HG03342 (cell line): ENCODE measurements around the gene RPLP2.

Experiments used
- ATAC-seq: cut with Tn5 transposase; IDR thresholded peaks from one replicate; pipeline ENCODE4 v1.9.1; 2021; ENCODE audit warnings: mild to moderate bottlenecking, moderate library complexity; ENCODE audit not compliant: unreplicated experiment

RPLP2 gene

DNA sequence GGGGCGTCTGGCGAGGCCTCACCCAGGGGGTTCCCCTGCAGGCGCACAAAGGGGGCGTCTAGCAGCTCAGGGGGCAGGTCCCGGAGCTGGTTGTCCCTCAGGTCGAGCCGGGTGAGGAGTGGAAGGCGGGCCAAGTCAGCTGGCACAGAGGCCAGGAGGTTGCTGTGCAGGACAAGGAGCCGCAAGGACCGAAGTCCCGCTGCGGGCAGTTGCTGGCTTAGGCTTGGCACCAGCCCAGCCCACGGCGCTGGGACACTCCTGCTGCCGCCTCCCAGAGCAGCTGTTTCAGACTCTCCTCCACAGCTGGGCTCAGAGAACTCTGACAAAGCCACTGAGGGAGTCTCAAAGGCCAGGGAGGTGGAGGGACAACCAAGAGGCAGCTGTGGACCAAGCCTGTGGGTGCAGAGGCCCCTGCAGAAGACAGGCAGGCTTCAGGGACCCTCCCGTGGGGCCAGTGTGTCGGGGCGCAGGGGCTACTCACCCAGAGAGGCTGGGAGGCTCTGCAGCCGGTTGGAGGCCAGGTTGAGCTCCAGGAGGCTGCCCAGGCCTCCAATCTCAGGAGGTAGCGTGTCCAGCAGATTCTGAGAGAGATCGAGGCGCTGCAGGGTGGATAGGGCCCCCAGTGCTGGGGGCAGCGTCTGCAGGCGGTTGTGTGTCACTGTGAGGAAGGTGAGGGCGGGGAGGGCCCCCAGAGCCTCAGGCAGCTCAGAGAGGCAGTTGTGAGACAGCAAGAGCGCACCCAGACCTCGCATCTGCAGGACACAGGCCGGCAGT is 6.9 kb upstream of the RPLP2 start:
- ATAC-seq: no peak

DNA sequence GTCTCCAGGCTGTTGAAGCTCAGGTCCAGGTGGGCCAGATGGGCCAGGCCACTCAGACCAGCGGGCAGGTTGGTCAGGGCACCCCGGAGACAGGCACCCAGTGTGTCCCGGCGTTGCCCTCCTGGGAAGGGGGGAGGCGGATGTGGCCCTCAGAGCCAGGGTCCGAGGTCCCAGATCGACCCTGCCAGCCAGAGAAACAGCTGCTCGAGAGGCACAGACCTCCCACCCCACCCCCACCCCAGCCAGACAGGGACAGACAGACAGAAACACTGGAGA is 6.4 kb upstream of the RPLP2 start:
- ATAC-seq: no peak

DNA sequence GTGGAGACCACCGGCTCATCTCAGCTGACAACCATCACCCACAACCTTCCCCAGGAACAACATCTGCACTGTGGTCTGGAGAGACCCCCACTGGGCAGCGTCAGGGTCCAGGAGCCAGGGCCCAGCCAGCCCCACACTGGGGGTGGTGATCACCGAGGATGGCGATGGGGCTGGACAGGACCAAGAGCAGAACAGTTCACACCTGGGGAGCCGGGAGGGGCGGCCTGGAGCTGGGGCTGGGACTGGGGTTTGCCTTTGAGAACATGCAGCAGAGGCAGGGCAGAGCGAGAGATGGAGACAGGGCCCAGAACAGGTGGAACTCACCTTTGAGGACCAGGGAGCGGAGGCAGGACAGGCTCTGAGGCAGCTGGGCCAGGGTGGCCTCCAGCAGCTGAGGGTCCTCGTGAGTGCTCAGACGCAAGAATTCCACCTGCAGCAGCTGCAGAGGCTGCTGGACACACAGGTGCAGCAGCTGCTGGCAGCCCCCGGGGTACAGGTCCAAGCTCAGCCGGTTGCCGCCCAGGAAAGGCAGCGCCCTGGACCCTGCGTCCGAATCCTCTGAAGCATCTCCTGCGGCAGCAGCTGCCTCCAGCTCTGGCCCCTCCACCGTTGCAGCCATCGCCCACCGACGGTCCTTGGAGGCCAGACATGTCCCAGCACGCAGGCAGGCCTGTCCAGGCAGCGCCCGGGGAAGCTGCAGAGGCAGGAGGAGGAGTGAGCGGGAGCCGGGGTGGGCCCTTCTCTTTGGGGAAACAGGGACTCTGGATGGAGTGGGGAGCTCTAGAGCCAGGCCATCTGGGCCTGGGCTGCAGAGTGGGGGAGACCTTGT is 5.8 kb upstream of the RPLP2 start:
- no peak for ATAC-seq

DNA sequence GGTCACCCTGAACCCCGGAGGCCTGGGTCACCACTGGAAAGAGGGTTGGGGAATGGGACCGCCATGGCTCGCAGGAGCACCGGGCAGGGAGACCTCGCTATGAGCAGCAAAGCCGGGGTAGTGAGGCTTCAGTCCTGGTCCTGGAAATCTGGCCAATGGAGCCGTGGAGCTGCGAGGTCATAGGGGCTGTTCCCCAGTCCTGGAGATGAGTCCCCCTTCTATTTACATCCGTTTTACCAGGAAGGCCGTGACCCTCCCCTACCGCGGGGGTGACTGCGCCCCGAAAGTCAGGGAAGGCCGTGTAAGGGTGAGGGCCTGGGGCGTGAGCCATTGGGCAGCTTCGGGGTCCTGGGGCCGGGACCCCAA is 5.2 kb upstream of the RPLP2 start:
- ATAC-seq: no peak

DNA sequence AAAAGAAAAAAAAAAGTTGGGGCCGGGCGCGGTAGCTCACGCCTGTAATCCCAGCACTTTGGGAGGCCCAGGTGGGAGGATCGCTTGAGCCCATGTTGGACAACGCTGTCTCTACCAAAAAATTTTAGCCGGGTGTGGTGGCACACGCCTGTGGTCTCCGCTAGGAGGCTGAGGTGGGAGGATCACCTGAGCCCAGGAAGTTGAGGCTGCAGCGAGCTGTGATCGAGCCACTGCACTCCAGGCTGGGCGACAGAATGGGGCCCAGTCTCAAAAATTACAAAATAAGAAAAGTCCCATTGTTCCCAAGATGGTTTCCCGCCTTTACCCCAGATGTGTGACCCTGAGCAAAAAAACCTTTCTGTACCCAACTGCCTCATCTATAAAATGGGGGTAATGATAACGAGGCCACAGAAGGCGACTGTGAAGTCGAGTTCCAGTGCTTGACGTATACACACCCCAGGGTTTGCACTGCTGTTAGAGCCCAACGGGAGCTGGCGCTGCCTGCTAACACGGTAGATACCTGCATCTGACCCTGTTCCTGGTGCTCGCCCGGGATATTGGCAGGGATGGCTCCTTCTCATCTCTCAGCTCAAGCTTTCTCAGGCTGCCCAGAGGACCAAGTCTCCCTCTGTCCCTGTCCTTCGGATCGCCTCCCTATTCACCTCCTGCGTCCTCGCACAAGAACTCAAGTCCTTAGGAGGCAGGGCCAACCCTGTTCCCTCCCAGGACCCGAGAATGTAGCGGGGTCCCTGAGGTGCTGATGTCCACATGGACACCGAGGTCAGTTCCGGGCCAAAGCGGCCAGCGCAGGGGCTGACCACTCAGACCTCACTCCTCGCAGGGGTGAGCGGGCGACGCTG is 1.1 kb upstream of the RPLP2 start:
- ATAC-seq: no peak

DNA sequence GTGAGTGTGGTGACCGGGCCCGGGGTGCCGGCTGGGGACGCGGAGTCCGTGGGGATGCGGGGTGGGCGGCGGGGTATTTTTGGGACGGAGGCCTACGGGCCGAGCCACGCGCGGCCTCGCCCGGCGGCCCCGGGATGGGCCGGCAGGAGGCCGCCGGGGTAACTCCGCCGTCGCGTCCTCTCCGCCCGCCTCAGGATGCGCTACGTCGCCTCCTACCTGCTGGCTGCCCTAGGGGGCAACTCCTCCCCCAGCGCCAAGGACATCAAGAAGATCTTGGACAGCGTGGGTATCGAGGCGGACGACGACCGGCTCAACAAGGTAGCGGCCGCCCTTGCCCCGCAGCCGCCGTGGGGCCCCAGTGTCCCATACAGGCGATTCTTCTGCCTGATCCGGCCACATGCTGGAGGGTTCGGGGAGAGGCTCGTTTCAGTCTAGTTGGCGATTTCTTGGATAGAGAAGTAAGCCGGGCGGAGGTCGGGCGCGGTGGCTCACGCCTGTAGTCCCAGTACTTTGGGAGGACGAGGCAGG is 337 bp downstream of the RPLP2 start:
- ATAC-seq: no peak

DNA sequence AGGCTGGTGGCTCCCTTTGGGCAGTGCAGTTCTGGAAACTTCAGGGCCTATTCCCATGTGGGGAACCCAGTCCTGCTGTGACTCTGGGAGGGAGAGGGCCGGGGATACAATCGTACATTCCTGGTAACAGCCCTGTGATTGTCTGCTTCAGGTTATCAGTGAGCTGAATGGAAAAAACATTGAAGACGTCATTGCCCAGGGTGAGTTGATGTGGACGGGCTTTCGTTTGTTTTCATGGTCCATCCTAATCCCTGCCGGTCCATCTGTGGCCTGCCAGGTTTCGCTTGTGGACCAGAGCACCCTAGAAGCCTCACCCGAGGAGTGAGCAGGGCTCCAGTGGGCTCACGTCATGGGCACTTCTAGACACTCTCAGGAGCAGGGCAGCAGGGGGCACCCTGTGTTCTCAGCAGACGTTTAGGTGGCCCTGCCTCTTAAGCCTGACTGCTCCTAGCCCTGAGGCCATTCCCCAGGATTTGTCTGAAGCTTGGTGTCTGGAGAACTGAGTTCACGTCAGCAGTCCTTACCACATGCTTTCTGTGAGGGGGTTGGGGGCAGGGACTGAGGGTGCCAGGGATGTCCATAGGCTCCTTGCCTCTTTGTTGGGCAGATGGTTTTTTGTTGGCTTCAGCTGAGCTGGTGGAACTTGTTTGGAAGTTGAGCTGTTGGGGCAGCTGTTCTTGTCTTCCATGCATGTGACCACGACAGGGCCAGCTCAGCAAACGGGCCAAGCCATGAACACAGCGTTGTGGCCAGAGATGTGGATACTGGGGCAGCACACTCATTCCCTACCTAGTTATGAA is 1.9 kb downstream of the RPLP2 start:
- no peak for ATAC-seq

DNA sequence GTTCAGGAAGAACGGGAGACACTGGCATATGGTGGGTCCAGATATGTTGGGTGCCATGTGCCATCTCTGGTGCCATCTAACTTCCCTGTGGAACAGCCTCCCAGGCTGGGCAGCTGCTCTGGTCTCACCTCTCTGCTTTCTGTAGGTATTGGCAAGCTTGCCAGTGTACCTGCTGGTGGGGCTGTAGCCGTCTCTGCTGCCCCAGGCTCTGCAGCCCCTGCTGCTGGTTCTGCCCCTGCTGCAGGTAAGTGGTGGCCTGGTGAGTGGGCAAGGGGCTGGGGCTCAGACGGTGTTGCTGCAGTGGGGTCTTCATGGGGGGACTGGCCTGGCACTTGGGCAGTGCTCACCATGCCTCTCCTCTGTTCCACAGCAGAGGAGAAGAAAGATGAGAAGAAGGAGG is 2.6 kb downstream of the RPLP2 start:
- no peak for ATAC-seq

DNA sequence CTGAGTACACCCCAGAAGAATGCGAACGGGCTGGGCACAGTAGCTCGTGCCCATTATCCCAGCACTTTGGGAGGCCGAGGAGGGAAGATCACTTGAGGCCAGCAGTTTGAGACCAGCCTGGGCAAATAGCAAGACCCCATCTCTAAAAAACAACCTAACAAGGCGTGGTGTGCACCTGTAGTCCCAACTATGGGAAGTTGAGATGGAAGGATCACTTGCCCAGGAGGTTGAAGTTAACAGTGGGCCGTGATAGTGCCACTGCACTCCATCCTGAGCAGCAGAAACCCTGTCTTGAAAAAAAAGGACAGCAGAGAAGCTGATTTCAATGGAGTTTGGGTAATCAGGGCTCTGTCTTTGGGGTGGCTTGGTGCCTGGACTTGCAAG is 3.3 kb downstream of the RPLP2 start:
- ATAC-seq: no peak

DNA sequence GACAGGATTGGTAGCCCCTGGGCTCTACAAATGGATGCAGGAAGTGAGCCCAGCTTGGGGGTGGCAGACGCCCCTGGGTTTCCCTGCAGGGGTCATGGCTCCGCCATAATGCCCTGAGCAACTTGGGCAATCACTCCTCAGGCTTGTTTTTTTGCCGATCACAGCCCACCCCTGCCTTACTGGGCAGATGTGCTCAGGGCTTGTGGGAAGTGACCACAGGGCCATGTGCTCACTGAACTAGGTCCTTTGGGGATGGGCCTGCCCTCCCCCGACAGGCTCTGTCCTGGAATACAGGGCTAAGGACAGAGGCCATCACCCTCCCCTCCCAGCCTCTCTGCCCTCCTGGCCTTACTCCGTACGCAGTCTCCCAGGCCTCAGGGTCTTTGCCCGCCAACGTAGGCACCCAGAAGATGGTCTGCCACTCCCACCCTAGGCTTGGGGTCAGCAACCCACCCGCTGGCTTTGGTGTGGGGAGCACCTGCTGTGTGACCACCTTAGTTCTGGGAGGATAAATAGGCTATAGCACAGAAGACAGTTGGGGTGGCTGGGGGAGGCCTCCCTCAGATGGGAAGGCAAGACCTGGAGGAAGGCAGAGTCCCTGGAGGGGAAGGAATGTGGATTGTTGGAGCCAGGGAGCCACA is 3.8 kb downstream of the RPLP2 start:
- no peak for ATAC-seq

DNA sequence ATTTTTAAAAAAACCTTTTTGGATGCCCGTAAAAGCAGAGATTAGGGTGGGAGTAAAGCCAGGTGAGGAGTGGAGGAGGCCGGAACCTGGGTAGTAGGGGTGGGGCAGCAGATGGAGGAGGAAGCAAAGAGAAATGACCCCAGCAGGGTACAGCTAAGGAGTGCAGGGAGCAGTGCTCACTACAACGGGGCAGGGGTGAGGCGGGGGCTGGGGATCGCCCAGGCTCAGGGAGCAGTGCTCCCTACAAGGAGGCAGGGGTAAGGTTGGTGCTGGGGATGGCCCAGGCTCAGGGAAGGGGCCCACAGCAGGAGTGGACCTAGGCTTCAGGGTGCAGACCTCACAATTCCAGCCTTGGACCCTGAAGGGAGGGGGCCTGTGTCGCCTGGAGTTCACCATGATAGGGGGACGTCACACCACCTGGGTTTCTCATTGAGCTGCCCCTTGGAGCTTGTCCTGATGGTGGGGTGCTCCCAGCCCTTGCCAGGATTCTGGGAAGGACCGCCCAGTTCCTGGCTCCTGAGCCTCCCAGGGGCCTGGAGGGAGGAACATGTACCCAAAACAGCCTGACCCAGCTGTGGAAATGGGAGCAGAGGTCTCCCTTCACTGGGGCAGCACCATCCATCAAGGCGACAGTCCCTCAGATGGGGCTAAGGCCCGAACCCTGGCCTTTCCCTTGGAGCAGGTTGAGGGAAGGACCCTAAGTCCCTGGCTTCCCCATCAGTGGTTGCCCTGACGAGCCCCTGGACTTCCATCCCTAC is 6.1 kb downstream of the RPLP2 start:
- ATAC-seq: no peak

DNA sequence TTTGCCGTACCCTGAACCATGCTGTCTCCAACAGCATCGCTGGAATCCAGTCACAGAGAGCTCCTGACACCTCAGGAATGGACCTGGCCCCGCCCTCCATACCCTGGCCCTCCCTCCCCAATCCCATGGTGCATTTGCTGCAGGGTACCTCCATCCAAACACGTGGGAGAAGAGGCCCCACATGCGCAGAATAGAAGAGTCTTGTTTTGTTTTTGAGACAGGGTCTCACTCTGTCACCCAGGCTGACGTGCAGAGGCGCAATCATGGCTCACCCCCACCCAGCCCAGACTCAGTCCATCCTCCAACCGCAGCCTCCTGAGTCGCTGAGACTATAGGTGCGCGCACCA is 6.6 kb downstream of the RPLP2 start:
- ATAC-seq: no peak

DNA sequence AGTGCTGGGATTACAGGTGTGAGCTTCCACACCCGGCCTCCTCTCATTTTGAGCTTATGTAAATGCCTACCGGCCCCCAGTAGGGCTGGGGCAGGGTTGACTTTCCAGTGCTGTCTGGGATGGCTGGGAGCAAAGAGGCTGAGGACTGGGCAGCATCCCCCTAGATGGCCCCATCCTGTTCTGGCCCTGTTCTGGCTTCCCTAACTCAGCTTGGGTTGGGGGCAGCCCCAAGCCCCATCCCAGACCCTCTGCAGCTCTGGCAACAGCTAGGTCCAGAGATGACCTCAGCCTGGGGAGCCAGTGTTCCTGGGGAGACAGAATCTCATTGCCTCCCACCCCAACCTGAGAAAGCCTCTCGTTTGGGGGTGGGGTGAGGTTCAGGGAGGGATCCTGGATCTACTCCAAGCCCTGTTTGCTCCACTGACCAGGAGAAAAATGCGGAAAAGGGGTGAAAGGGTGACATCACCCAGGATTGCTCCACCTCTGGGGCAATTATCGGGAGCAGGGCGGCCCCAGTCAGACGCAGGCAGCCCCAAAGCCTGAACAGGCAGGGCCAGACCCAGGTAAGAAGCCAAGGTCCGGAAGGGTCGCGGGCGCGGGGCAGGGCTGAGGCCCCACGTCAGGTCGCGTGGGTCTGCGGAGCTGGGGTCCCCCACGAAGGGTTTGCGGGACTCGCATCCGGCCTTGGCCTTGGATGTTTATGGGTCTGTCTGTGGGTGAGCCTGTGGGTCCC is 8.8 kb downstream of the RPLP2 start, which contains the start of gene PNPLA2:
Gene PNPLA2, plus strand, starts transcription at position 519 of the 733 bp plus-strand sequence. CDS start 805 bp downstream, outside the sequence.
- ATAC-seq: no peak

DNA sequence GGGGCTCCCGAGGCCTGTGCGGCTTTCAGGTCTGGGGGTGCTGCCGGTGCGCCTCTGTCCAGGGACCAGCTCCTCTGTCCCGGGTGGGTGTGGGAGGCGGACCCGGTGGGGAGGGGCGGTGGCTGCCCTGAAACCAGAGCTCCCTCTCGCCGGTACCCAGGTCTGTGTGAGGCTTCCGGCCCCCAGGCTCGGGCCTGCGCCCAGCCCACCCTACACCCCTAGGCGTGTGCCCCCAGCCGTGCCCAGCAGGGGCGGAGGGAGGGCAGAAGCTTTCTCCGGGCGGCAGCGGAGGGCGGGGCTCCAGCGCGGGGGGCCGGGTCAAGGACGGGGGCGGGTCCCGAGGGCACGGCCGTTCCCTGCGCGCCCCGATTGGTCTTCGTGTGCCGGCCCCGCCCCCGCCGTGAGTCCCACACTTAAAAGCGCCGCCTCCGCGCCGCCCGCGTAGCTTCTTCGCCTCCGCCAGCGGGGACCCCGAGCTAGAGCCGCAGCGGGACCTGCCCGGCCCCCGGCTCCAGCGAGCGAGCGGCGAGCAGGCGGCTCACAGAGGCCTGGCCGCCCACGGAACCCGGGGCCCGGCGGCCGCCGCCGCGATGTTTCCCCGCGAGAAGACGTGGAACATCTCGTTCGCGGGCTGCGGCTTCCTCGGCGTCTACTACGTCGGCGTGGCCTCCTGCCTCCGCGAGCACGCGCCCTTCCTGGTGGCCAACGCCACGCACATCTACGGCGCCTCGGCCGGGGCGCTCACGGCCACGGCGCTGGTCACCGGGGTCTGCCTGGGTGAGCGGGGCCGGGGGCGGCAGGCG is 9.6 kb downstream of the RPLP2 start:
- peak; percentile 59 for ATAC-seq

DNA sequence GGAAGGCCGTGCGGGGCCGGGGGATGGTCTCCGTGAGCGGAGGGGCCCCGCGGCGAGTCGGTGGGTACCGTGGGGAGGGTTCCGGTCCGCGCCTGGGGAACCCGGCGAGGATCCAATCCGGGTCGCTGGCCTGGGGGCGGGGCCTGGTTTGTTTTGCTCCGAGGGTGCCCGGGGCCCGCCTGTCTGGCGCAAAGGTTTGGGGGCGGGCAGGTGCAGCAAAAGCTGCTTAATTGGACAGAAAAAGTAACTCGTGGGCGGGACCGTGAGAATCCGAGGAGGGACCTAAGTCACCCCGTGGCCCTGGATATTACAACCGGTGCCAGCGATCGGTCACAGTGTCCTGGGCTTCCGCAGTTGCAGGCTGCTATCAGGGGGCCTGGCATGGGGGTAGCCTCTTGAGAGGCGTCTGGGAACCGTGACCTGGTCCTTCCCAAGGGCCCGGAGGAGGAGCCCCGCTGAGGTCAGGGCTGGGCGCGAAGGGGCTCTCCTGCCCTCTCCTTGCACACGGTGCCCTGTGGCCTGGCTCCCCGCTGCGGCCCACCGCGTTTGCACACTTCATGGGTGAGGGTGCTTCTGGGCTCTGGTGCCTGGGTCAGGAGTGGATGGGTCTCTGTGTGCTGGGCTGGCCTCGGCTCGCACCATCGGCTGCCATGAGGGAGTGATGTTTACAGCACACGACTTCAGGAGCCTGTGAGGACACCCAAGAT is 10.3 kb downstream of the RPLP2 start:
- peak; percentile 53 for ATAC-seq

DNA sequence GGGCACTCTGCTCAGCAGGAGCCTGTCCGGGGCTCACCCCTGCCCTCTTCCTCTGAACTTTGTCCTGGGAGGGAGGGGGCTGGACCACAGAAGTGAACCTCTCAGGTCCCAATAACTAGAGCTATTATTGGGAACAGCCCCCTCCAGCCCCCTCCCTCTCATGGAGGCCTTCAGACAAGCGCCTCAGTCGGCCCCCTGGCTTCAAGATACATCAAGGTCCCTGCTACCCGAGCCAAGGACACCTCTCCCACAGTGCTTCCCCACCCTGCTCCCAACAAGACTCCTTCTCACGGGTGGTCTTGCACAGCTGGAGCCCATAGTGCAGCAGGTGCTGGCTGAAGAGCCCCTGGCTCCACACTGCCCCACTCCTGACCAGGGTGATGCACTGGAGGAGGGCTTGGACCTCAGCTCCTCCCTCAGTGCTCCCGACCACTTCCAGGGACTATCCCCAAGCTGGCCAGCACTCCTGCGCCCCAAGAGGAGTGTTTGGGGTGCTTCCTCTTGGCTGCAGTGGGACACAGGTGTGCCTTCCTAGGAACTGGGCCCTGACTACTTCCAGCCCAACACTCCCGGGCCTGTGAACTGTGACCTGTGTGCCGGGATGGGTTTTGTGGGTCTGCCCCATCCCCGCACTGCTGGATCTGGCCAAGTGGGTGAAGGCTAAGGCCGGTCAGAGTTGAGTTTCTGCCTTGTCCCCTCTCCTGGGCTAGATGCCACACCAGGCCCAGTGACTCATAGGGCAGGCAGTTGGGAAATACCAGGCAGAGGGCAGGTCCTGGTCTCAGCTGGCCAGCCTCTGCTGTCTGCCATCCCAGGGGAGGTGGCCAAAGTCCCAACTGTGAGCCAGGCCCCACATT is 11.1 kb downstream of the RPLP2 start:
- ATAC-seq: no peak
